Fibroblast of the conjunctiva (primary cell): ENCODE measurements around the gene MDFIC2.
A peak's percentile ranks its signal among the peaks of the same experiment; 100 is the strongest.
"Not testable (repeated sequence)": the region's sequence is repeated elsewhere in the genome, so short reads cannot be mapped to it uniquely, and the experiment has no call there.

Source experiments
- DNase-seq: peaks from one replicate; pipeline ENCODE4 v3.0.0-alpha.2; 2010; ENCODE audit warnings: low read depth

MDFIC2 gene

GRCh38 chr3:70312336-70312735 lies at the start of gene MDFIC2:
Gene MDFIC2 (minus strand): TSS chr3:70312638. CDS start chr3:70311973, 665 bp downstream.
- no peak for DNase-seq

GRCh38 chr3:70360979-70361760 lies 48.7 kb upstream of the MDFIC2 start:
- DNase-seq: peak; percentile 23

GRCh38 chr3:70359711-70360110 lies 47.3 kb upstream of the MDFIC2 start:
- no peak for DNase-seq

- DNase-seq: peak; percentile 26
These were observed 46.6 kb upstream of the MDFIC2 start for GRCh38 chr3:70358978-70359580.

- DNase-seq: no peak
These were observed 39.8 kb upstream of the MDFIC2 start for GRCh38 chr3:70352215-70352614.

GRCh38 chr3:70342149-70342548 lies 29.7 kb upstream of the MDFIC2 start:
- no peak for DNase-seq

GRCh38 chr3:70336885-70337284 lies 24.4 kb upstream of the MDFIC2 start:
- not testable (repeated sequence) for DNase-seq

- DNase-seq: no peak
These were observed 20.6 kb upstream of the MDFIC2 start for GRCh38 chr3:70333080-70333479.

- no peak for DNase-seq
These were observed 2.6 kb upstream of the MDFIC2 start for GRCh38 chr3:70315021-70315420.

- no peak for DNase-seq
These were observed 1.6 kb downstream of the MDFIC2 start for GRCh38 chr3:70310809-70311208.

- DNase-seq: no peak
These were observed 2.8 kb downstream of the MDFIC2 start for GRCh38 chr3:70309591-70309990.

- DNase-seq: peak; percentile 2
These were observed 3.7 kb downstream of the MDFIC2 start for GRCh38 chr3:70308760-70309159.

GRCh38 chr3:70306736-70307135 lies 5.7 kb downstream of the MDFIC2 start:
- DNase-seq: no peak

GRCh38 chr3:70298385-70298784 lies 14.1 kb downstream of the MDFIC2 start:
- no peak for DNase-seq

GRCh38 chr3:70291097-70291482 lies 21.3 kb downstream of the MDFIC2 start:
- no peak for DNase-seq

- DNase-seq: not testable (repeated sequence)
These were observed 21.9 kb downstream of the MDFIC2 start for GRCh38 chr3:70290431-70291096.

GRCh38 chr3:70281663-70282062 lies 30.8 kb downstream of the MDFIC2 start:
- no peak for DNase-seq

- DNase-seq: no peak
These were observed 35.1 kb downstream of the MDFIC2 start for GRCh38 chr3:70277304-70277703.

- no peak for DNase-seq
These were observed 35.5 kb downstream of the MDFIC2 start for GRCh38 chr3:70276901-70277300.

GRCh38 chr3:70273492-70273891 lies 38.9 kb downstream of the MDFIC2 start:
- no peak for DNase-seq

GRCh38 chr3:70272798-70273197 lies 39.6 kb downstream of the MDFIC2 start:
- DNase-seq: no peak

GRCh38 chr3:70264122-70264780 lies 48.2 kb downstream of the MDFIC2 start:
- no peak for DNase-seq

- DNase-seq: no peak
These were observed 51.2 kb downstream of the MDFIC2 start for GRCh38 chr3:70261283-70261682.
